IMR-90 (cell line): ENCODE results near the gene EDARADD. TPM values are rescaled to one million over a fixed set of nuclear protein-coding genes. Genes with fewer than 3 reads are reported as not detected.

Source experiments
- ATAC-seq: fragments of 200-7000 bp; cut with Tn5 transposase; 2 replicates; pipeline ENCODE4 v1.9.1; 2020; ENCODE audit warnings: low read depth, mild to moderate bottlenecking, moderate library complexity
- BruUV-seq: library from RNA; stranded (reverse); fragments of 400-500 nt; replicated peaks from 2 replicates; lab custom pipeline; 2021; lab: Mats Ljungman, UMichigan
- CTCF ChIA-PET: fragments of 300-600 bp; formaldehyde crosslinking; extraction: SDS; loops from one replicate; lab custom pipeline; 2021; ENCODE audit warnings: antibody characterized with exemption; lab: Yijun Ruan, JAX
- POLR2A ChIA-PET: fragments of 300-600 bp; sonication (Branson Sonifier 250); formaldehyde crosslinking; loops from one replicate; lab custom pipeline; 2022; ENCODE audit warnings: antibody characterized with exemption; ENCODE audit not compliant: unreplicated experiment; lab: Charles Lee
- DNase-seq: peaks from one replicate; pipeline ENCODE4 v3.0.0; 2013
- H2AFZ ChIP-seq: replicated peaks from 2 replicates; pipeline ENCODE3; 2013; ENCODE audit warnings: low read length, mild to moderate bottlenecking; ENCODE audit not compliant: poor library complexity
- H2AK5ac ChIP-seq: 2 replicates; pipeline ENCODE4 v1.6.1; 2013; ENCODE audit warnings: low read depth, low read length, inconsistent platforms
- H2AK9ac ChIP-seq: replicated peaks from 2 replicates; pipeline ENCODE3; 2013; ENCODE audit warnings: mild to moderate bottlenecking, low read depth, low read length, moderate library complexity; ENCODE audit not compliant: poor library complexity
- H2BK120ac ChIP-seq: 2 replicates; pipeline ENCODE4 v1.6.1; 2013; ENCODE audit warnings: low read depth, low read length, inconsistent platforms
- H2BK15ac ChIP-seq: 3 replicates; pipeline ENCODE4 v1.6.1; 2013; ENCODE audit warnings: low read depth, low read length, inconsistent platforms
- H2BK20ac ChIP-seq: 2 replicates; pipeline ENCODE4 v1.6.1; 2013; ENCODE audit warnings: low read depth, mild to moderate bottlenecking, inconsistent platforms, low read length, moderate library complexity
- H2BK5ac ChIP-seq: 2 replicates; pipeline ENCODE4 v1.6.1; 2013; ENCODE audit warnings: mild to moderate bottlenecking, low read depth, low read length, inconsistent platforms; ENCODE audit not compliant: poor library complexity, severe bottlenecking
- H3K14ac ChIP-seq: replicated peaks from 2 replicates; pipeline ENCODE4 v1.6.1; 2013; ENCODE audit warnings: low read depth, low read length, inconsistent platforms
- H3K18ac ChIP-seq: 2 replicates; pipeline ENCODE4 v1.6.1; 2013; ENCODE audit warnings: low read depth, low read length, control low read depth
- H3K23ac ChIP-seq: 2 replicates; pipeline ENCODE4 v1.6.1; 2013; ENCODE audit warnings: low read depth, low read length, inconsistent platforms
- H3K27ac ChIP-seq: 2 replicates; pipeline ENCODE4 v1.5.1; 2013; ENCODE audit warnings: mild to moderate bottlenecking, control low read depth, low read length; ENCODE audit not compliant: insufficient read depth
- H3K27me3 ChIP-seq: 2 replicates; pipeline ENCODE4 v1.6.1; 2013; ENCODE audit warnings: low read length; ENCODE audit not compliant: control insufficient read depth, insufficient read depth
- H3K36me3 ChIP-seq: 2 replicates; pipeline ENCODE4 v1.6.1; 2013; ENCODE audit warnings: low read length, mixed read lengths; ENCODE audit not compliant: control insufficient read depth, insufficient read depth
- H3K4ac ChIP-seq: 2 replicates; pipeline ENCODE4 v1.6.1; 2013; ENCODE audit warnings: low read depth, low read length, inconsistent platforms
- H3K4me1 ChIP-seq: 2 replicates; pipeline ENCODE4 v1.6.1; 2013; ENCODE audit warnings: low read length, mixed read lengths; ENCODE audit not compliant: control insufficient read depth, insufficient read depth
- H3K4me2 ChIP-seq: 2 replicates; pipeline ENCODE4 v1.6.1; 2013; ENCODE audit warnings: low read depth, mild to moderate bottlenecking, control low read depth, low read length, moderate library complexity
- H3K4me3 ChIP-seq: 2 replicates; pipeline ENCODE4 v1.5.1; 2013; ENCODE audit warnings: low read depth, mild to moderate bottlenecking, control low read depth, low read length, moderate library complexity; ENCODE audit not compliant: insufficient read depth
- H3K56ac ChIP-seq: 2 replicates; pipeline ENCODE4 v1.6.1; 2013; ENCODE audit warnings: low read length, inconsistent platforms; ENCODE audit not compliant: insufficient read depth; ENCODE audit errors: extremely low read depth
- H3K79me1 ChIP-seq, 2 experiments: 2 replicates each; pipeline ENCODE4 v1.6.1; 2013; ENCODE audit warnings: low read length in 2 of 2, inconsistent platforms in 1 of 2, low read depth in 1 of 2
- H3K9ac ChIP-seq: 2 replicates; pipeline ENCODE4 v1.6.1; 2013; ENCODE audit warnings: low read depth, low read length, control low read depth
- H3K9me1 ChIP-seq: 2 replicates; pipeline ENCODE4 v1.6.1; 2013; ENCODE audit warnings: low read length, inconsistent platforms; ENCODE audit not compliant: insufficient read depth
- H3K9me3 ChIP-seq: 2 replicates; pipeline ENCODE4 v1.6.1; 2013; ENCODE audit warnings: low read length; ENCODE audit not compliant: control insufficient read depth, insufficient read depth
- H4K20me1 ChIP-seq: 2 replicates; pipeline ENCODE4 v1.6.1; 2013; ENCODE audit warnings: low read length, inconsistent platforms; ENCODE audit not compliant: insufficient read depth
- H4K5ac ChIP-seq: 2 replicates; pipeline ENCODE4 v1.6.1; 2013; ENCODE audit warnings: mild to moderate bottlenecking, low read depth, low read length, control low read depth
- H4K8ac ChIP-seq, 2 experiments: 2 replicates each; pipeline ENCODE4 v1.6.1; 2013; ENCODE audit warnings: low read depth in 2 of 2, low read length in 2 of 2, control low read depth in 1 of 2, inconsistent platforms in 1 of 2
- H4K91ac ChIP-seq: 2 replicates; pipeline ENCODE4 v1.6.1; 2013; ENCODE audit warnings: low read depth, low read length, inconsistent platforms; ENCODE audit not compliant: insufficient read depth
- BHLHE40 ChIP-seq: fragments of 150-350 bp; IDR thresholded peaks from 2 replicates; pipeline ENCODE4 v1.6.1; 2016; ENCODE audit warnings: mild to moderate bottlenecking, low read depth, low read length
- CEBPB ChIP-seq: IDR thresholded peaks from 2 replicates; pipeline ENCODE4 v1.6.1; 2012; ENCODE audit warnings: low read depth, low read length, improper control_type of control experiment
- CHD1 ChIP-seq: IDR thresholded peaks from 2 replicates; pipeline ENCODE4 v1.6.1; 2012; ENCODE audit warnings: low read depth, low read length, improper control_type of control experiment
- ELK1 ChIP-seq: fragments of 150-350 bp; IDR thresholded peaks from 2 replicates; pipeline ENCODE4 v1.6.1; 2016; ENCODE audit warnings: low read depth, mild to moderate bottlenecking, low read length, moderate library complexity, borderline replicate concordance
- FOS ChIP-seq: fragments of 150-350 bp; IDR thresholded peaks from 2 replicates; pipeline ENCODE4 v1.6.1; 2016; ENCODE audit warnings: low read depth, low read length
- MAFK ChIP-seq: IDR thresholded peaks from 2 replicates; pipeline ENCODE4 v1.6.1; 2012; ENCODE audit warnings: low read depth, low read length, improper control_type of control experiment
- MAZ ChIP-seq: IDR thresholded peaks from 2 replicates; pipeline ENCODE4 v1.6.1; 2012; ENCODE audit warnings: low read depth, mild to moderate bottlenecking, low read length, improper control_type of control experiment, moderate library complexity, borderline replicate concordance
- MXI1 ChIP-seq: IDR thresholded peaks from 2 replicates; pipeline ENCODE4 v1.6.1; 2012; ENCODE audit warnings: low read depth, mild to moderate bottlenecking, low read length, moderate library complexity, borderline replicate concordance
- NFE2L2 ChIP-seq: fragments of 150-350 bp; IDR thresholded peaks from 2 replicates; pipeline ENCODE4 v1.6.1; 2016; ENCODE audit warnings: low read depth, mild to moderate bottlenecking, low read length
- POLR2A ChIP-seq: IDR thresholded peaks from 2 replicates; pipeline ENCODE4 v1.6.1; 2012; ENCODE audit warnings: mild to moderate bottlenecking, low read depth, low read length
- RAD21 ChIP-seq: IDR thresholded peaks from 2 replicates; pipeline ENCODE4 v1.6.1; 2012; ENCODE audit warnings: low read length, improper control_type of control experiment
- RCOR1 ChIP-seq: IDR thresholded peaks from 2 replicates; pipeline ENCODE4 v1.6.1; 2012; ENCODE audit warnings: mild to moderate bottlenecking, low read length, improper control_type of control experiment; ENCODE audit not compliant: insufficient replicate concordance
- RFX5 ChIP-seq: IDR thresholded peaks from 2 replicates; pipeline ENCODE4 v1.8.0; 2012; ENCODE audit warnings: low read depth, mild to moderate bottlenecking, low read length, moderate library complexity
- SMC3 ChIP-seq: fragments of 150-350 bp; IDR thresholded peaks from 2 replicates; pipeline ENCODE4 v1.6.1; 2016; ENCODE audit warnings: low read depth, mild to moderate bottlenecking, antibody characterized with exemption, low read length, moderate library complexity
- WGBS, 2 experiments: methylation state at CpG; one replicate each; pipeline versions ENCODE4 v1.1.5 to v1.1.7; 2013; ENCODE audit warnings: missing lambda C conversion rate in 2 of 2; ENCODE audit not compliant: insufficient read length in 1 of 2; ENCODE audit errors: extremely low coverage in 2 of 2; 5-methylcytosine and 5-hydroxymethylcytosine counted together
- dilution Hi-C: fragments of 300-500 bp; cut with HindIII; formaldehyde crosslinking; loops from one replicate; pipeline ENCODE4 v1.14.3; 2018; ENCODE audit warnings: low sequenced_read_pairs; ENCODE audit not compliant: unreplicated experiment
- in situ Hi-C: fragments of 300-500 bp; cut with MboI; formaldehyde crosslinking; loops from 3 replicates; pipeline ENCODE4 v1.14.3; 2019; ENCODE audit warnings: low sequenced_read_pairs, inconsistent platforms, mixed read lengths
- intact Hi-C: fragments of 100-400 bp; cut with micrococcal nuclease; formaldehyde crosslinking; loops from 2 replicates; pipeline ENCODE4 v1.10.0; 2022
- polyA plus RNA-seq, 3 experiments: library from polyadenylated mRNA; depleted of rRNA; stranded (reverse); fragments of >200 nt; gene quantifications; 2 replicates each; pipeline ENCODE4 v1.2.3, GENCODE V29; 2012; ENCODE audit warnings: low replicate concordance in 1 of 3
- total RNA-seq: library from RNA; depleted of rRNA; stranded (reverse); fragments of >200 nt; gene quantifications from 2 replicates; pipeline ENCODE4 v1.2.3, GENCODE V29; 2012
- TF ChIP-seq, protein P1 (sequence below): fragments of 150-350 bp; IDR thresholded peaks from 2 replicates; pipeline ENCODE4 v1.6.1; 2017; ENCODE audit warnings: mild to moderate bottlenecking, antibody characterized with exemption, low read length, low read depth
- TF ChIP-seq, protein P2 (sequence below): conservative IDR thresholded peaks from 2 replicates; pipeline ENCODE4 v1.5.1; 2012; ENCODE audit warnings: mild to moderate bottlenecking, low read depth, low read length, improper control_type of control experiment

The EDARADD gene
- total and polyA plus RNA-seq, 2 of the 4 experiments (the other 2 are of a cell fraction): not detected

DNA sequence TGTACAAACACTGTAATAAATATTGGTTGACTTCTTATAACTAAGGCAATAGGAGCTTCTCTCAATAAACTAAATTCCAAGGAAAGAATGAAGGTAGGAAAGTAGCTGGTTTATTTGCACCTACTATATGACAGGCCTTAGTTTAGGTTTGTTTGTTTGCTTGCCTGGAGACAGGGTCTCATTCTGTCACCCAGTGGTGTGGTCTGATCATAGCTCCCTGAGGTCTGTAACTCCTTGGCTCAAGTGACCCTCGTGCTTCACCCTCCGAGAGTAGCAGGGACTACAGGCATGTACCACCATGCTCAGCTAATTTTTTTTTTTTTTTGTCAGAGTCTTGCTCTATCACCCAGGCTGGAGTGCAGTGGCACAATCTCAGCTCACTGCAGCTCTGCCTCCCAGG, 1.9 kb upstream of the EDARADD start:
- Histone ChIP-seq H3K9me3 (no peaks in the 10 kb centered on the region), H3K9me1 (no peaks in the 10 kb centered on the region), H2AFZ (no peak overlapping the region), H2AK5ac (no peak overlapping the region), H3K56ac (no peak overlapping the region), H3K4me1 (no peaks in the 10 kb centered on the region), H3K4me2 (no peak overlapping the region), H4K5ac (no peak overlapping the region), H3K4ac (no peak overlapping the region), H2BK20ac (no peak overlapping the region), H3K27ac (no peak overlapping the region), H3K79me1 (no peaks in the 10 kb centered on the region), H4K91ac (no peak overlapping the region), H2BK5ac (no peak overlapping the region), H3K36me3 (no peaks in the 10 kb centered on the region), H3K9ac (no peak overlapping the region), H3K23ac (no peak overlapping the region), H4K8ac (no peak overlapping the region), H3K4me3 (no peak overlapping the region), H2BK120ac (no peak overlapping the region), H3K27me3 (peaks cover 15% of the 10 kb centered on the region), H2BK15ac (no peak overlapping the region), H2AK9ac (no peak overlapping the region), H3K14ac (no peak overlapping the region), H3K18ac (no peak overlapping the region), H4K20me1 (no peaks in the 10 kb centered on the region)
- DNase-seq: no peak
- ChIA-PET CTCF (no interaction called here), POLR2A (no interaction called here)
- TF ChIP-seq MAFK (no peak), ELK1 (no peak), FOS (no peak), NFE2L2 (no peak), CEBPB (no peak), MAZ (no peak), BHLHE40 (no peak), RFX5 (no peak), CHD1 (no peak), MXI1 (no peak), RAD21 (no peak), POLR2A (no peak), RCOR1 (no peak), SMC3 (no peak)
- TF ChIP-seq, protein P1, sequence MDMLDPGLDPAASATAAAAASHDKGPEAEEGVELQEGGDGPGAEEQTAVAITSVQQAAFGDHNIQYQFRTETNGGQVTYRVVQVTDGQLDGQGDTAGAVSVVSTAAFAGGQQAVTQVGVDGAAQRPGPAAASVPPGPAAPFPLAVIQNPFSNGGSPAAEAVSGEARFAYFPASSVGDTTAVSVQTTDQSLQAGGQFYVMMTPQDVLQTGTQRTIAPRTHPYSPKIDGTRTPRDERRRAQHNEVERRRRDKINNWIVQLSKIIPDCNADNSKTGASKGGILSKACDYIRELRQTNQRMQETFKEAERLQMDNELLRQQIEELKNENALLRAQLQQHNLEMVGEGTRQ: no peak
- TF ChIP-seq, protein P2, sequence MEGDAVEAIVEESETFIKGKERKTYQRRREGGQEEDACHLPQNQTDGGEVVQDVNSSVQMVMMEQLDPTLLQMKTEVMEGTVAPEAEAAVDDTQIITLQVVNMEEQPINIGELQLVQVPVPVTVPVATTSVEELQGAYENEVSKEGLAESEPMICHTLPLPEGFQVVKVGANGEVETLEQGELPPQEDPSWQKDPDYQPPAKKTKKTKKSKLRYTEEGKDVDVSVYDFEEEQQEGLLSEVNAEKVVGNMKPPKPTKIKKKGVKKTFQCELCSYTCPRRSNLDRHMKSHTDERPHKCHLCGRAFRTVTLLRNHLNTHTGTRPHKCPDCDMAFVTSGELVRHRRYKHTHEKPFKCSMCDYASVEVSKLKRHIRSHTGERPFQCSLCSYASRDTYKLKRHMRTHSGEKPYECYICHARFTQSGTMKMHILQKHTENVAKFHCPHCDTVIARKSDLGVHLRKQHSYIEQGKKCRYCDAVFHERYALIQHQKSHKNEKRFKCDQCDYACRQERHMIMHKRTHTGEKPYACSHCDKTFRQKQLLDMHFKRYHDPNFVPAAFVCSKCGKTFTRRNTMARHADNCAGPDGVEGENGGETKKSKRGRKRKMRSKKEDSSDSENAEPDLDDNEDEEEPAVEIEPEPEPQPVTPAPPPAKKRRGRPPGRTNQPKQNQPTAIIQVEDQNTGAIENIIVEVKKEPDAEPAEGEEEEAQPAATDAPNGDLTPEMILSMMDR: no peak
- no CpG with 5 or more reads among the region's 2 CpGs for WGBS, 2 experiments
- no TSS peak for BruUV-seq
- dilution Hi-C loops (no loop called here), intact Hi-C loops (no loop called here), in situ Hi-C loops (no loop called here)
- ATAC-seq: no peak
